Stimulated activated CD4-positive, alpha-beta T cell treated with anti-CD3 and anti-CD28 coated beads, Interleukin-15, amount 100 ng/mL, for 1 hour (primary cell): ENCODE measurements around the gene SLC13A4.
"Not testable (repeated sequence)": the region's sequence is repeated elsewhere in the genome, so short reads cannot be mapped to it uniquely, and the experiment has no call there.

Experiments used
- DNase-seq, 2 donors: peaks; one replicate each; pipeline ENCODE4 v3.0.0-alpha.2; 2020; ENCODE audit warnings: low read depth in 1 of 2, low spot score in 1 of 2

SLC13A4 gene

DNA sequence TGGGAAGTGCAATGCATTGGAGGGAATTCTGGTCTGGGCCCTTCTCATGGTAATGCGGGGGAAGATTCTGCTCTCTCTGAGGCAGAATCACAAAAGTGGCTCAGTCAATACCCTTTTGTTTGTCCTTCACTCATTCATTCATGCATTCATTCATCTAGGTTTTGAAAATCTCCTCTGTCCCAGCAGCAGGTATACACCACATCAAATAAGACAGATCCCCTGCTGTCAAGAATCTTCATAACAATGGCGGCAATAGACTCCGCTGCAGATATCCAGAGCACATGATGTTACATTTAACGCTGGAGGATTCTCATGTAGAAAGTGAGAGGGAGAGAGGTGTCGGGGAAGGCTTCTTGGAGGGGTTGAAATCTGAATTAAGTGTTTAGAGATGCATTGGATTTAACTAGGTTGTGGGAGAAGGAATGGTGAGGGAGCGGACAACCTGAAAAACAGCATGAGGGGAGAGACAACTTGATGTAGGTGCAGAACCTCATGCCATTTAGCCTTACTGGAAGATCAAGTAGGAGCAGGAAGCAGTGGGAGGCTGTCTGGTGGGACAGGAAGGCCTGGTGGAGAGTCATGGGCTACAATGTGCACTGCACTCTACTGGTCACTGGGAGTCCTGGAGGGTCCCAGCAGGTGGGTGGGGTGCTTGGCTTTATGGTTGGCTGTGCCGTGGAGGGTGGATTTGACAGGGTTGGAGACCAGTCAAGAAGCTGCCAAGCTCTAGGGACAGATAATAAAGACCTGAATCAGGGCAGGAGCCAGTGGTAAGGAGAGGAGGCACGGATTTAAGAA lies 25.8 kb upstream of the SLC13A4 start:
- no peak for DNase-seq

- no peak for DNase-seq
These were observed 20.8 kb upstream of the SLC13A4 start, which contains the start of gene FAM180A for GRCh38 chr7:135748770-135749169. Gene FAM180A, minus strand, starts transcription at chr7:135748813. Its CDS starts 233 bp downstream, at chr7:135748580.

DNA sequence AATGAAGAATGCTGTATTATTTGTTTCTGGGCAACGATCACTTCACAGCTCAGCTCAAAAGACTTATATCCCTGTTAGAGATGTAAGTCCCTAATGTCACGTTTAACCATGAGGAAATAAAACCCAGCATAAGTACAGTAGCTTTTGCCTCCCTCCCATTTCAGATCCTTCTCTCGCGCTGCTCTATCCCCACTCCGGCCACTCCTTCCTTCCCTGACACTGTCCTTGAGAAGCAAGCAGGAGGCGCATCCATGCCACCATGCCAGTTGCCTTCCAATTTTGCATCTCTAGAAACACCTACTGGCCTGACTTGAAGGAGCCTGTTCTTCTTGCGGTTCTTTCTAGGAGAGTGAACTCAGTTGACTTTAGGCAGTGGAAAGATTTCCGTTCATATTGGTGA lies 19.4 kb upstream of the SLC13A4 start:
- no peak for DNase-seq

- no peak for DNase-seq
These were observed 17.8 kb upstream of the SLC13A4 start for GRCh38 chr7:135745703-135746312.

- DNase-seq = no peak
These were observed 17.1 kb upstream of the SLC13A4 start for GRCh38 chr7:135744938-135745702.

DNA sequence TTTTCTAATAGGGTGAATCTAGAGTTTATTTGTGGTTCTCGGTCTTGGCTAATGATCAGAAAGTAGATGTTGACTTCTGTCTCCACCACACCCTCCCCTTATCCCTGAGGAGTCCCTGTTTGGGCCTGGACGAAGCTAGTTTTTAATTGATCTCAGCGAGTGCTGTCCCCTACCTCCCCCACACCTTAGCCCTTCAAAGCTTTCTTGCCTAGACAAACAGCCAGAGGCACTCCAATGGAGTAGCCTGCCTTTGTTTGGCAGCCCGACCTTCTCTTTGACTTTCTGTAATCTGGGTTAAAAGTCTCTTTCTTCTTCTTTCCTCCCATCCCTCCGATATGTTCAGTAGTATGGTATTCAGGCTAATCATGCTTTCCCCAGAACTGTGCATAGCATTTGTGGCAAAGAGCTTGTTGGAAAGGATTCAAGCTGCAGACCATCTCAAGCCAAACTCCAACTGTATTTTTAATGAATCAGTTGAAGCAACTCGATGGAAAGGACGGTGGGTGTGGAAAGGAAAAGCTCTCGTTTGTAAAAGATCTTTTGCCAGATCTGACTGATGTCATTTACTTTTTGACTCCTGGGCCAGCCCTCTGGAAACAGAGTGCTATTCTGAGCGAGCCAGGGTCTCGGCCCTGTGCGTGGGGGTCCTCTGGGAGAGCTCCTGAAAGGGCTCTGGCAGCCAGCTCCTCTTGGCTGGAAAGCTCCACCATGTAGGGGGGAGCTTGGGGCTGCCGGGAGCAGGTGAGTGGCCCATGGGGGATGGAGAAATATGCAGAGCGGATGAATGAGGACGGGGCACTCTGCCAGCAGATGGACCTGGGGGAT lies 16.1 kb upstream of the SLC13A4 start:
- no peak for DNase-seq

DNA sequence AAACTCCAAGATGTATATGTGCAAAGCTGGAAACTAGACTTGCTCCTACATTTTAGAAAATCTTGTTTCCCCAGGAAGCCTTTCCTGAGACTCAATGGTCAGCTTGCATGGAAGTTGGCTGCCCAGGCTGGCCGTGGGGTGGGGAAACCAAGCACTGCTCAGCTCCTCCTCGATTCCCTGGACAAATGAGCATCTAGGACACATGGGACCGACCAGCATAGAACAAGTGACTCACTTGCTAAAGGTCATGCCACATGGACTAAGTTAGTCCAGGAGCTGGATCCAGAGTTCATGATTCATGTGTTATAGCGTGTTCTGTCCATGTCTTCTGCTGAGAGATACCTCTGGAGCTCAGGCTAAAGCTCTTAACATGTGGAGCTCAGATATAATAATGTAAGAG lies 14.4 kb upstream of the SLC13A4 start:
- no peak for DNase-seq

GRCh38 chr7:135741905-135742304 lies 13.9 kb upstream of the SLC13A4 start:
- DNase-seq = no peak

GRCh38 chr7:135740889-135741288 lies 12.9 kb upstream of the SLC13A4 start:
- no peak for DNase-seq

DNA sequence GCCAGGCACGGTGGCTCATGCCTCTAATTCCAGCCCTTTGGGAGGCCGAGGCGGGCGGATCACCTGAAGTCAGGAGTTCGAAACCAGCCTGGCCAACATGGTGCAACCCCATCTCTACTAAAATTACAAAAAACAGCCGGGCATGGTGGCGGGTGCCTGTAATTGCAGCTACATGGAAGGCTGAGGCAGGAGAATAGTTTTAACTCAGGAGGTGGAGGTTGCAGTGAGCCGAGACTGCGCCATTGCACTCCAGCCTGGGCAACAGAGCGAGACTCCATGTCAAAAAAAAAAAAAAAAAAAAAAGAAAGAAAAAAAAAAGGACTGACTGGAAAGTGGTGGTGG lies 9.3 kb upstream of the SLC13A4 start:
- not testable (repeated sequence) for DNase-seq

- DNase-seq = no peak
These were observed 8.8 kb upstream of the SLC13A4 start for GRCh38 chr7:135736586-135737305.

DNA sequence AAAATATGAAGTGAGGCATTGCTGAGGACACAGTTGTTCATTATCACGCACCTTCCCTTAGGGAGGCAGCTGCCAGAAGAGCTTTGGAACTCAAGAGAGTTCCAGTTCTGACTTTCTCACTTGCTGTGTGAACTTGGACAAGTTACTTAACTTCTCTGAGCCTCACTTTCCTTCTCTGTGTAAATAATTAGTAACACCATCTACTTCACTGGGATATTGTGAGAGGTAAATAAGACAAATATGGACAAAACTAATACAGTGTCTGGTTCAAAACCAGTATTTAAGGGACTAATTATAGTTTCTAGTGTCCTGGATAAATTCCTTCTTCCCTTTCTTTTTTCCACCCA lies 6.3 kb upstream of the SLC13A4 start:
- DNase-seq = no peak

GRCh38 chr7:135733603-135734342 lies 5.8 kb upstream of the SLC13A4 start:
- DNase-seq = no peak

- no peak for DNase-seq
These were observed 3.1 kb upstream of the SLC13A4 start for GRCh38 chr7:135731131-135731530.

DNA sequence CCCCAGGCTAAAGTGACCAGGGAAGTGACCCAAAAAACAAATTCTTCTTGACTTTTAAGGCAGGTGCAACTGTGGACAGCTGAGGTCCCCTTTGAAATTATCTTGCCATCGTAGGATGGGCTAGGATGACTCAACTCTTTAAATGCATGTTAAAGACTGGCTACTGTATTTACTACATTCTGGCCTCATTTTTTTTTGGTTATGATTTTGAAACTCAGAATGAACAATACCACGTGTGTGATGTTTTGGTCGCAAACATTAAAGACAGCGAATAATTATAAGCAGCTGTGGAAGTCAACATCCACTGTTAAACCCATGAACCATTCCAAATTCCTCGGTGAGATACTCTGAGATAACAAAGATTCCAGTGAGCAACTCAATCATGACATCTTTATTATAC lies 1.2 kb upstream of the SLC13A4 start:
- DNase-seq = no peak

- DNase-seq = no peak
These were observed 894 bp downstream of the SLC13A4 start for GRCh38 chr7:135726911-135727673.

GRCh38 chr7:135726276-135726788 lies 1.7 kb downstream of the SLC13A4 start:
- no peak for DNase-seq

DNA sequence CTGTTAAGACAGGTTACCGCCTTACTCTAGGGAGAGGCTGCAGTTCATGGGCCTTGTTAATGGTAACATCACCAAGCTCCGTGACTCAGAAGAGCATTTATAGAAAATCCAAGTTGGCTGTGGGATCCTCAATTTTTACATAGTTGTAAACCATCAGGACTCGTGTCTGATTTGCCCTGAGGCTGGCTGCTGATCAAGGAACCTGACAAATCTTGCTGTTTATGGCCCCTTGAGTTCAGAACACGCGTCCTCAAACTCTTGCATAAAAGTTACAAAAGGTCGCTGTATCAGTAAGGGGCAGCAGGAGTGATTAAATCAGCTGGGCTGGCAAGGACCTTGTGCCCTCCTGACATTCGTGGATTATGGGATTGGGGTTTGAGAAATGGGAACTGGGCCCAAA lies 4.6 kb downstream of the SLC13A4 start:
- DNase-seq = no peak

GRCh38 chr7:135721198-135721820 lies 6.7 kb downstream of the SLC13A4 start:
- DNase-seq = no peak
